HL-60/S4 treated with phorbol 12-myristate 13-acetate at 8.2 ng/mL for 4 days and 3 days (cell line): ENCODE measurements around the gene NKX1-2.

Experiments
- in situ Hi-C: fragments of 300-500 bp; cut with MboI; formaldehyde crosslinking; loops from 2 replicates; pipeline ENCODE4 v1.15.0; 2022; ENCODE audit warnings: low sequenced_read_pairs

Gene NKX1-2

DNA sequence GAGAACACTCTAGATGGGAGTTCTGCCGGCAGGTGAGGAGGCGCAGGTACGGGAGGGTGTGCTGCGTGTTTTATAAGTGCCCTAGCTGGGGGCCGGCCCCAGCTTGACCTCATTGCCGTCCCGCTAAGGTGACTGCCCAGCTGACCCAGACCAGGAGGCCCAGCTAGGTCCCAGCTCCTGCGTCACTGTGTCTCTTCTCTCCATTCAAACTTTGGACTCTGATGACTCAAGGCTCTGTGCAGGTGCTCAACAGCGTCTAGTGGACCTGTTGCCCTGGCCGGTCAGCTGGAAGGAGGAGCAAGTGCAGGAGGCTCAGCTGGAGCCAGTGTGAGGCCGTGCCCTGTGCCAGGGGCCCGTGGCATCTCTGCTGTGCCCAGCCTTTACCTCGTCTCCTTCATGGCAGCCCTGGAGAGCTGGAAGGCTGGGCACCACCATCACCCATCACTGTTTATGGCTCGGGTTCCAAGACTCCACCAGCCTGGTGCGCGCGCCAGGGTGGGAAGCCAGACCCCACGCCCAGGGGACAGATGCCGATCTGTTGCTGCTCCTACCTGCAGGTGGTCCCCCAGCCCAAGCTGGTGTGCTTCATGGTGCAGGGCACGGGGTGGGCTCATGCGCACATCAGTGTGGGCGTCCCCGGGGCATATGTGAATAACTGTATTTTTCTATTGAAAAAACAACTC is 26.3 kb upstream of the NKX1-2 start:
- in situ Hi-C loops, result no loop called here

DNA sequence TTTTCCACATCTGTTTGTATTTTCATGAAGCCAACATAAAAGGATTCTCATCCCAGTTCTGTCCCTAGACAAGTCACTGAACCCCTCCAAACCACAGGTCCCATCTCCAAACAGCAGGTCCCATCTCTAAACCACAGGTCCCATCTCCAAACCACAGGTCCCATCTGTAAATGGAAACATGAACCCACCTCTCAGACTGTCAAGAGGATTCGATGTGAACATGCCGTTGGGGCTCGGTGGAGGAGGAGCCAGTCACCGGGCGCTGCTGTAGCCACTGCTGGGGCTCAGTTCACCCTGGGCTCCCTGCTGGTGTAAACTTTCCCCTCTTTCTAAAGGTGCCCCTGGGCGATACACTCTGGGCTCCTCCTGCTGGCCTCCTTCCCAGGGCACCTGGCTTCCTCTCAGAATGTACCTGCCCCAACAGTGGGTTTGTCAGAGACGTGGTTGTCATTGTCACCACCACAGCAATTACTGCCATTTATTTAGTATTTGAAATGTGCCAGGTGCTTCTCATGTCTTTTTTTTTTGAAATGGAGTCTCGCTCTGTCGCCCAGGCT is 24.8 kb upstream of the NKX1-2 start:
- in situ Hi-C loops, result no loop called here

DNA sequence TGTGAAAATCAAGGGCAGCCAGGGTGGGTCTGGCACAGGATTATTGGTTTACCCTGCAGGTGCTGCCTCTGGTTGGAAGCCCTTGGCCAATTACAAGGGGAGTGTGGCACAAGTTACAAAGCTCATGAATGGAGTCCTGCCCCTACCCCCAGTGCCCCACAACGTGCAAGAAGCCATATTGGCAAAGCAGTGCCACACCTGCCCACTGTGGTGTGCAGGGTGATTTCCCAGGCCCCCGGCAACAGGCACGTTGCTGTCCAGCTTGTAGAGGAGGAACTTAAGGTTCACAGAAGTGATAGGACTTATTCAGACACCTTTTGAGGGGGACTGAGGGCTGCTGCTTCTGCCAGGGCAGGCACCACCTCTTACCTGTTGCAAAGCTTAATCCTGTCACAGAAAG is 23.2 kb upstream of the NKX1-2 start:
- in situ Hi-C loops, result no loop called here

DNA sequence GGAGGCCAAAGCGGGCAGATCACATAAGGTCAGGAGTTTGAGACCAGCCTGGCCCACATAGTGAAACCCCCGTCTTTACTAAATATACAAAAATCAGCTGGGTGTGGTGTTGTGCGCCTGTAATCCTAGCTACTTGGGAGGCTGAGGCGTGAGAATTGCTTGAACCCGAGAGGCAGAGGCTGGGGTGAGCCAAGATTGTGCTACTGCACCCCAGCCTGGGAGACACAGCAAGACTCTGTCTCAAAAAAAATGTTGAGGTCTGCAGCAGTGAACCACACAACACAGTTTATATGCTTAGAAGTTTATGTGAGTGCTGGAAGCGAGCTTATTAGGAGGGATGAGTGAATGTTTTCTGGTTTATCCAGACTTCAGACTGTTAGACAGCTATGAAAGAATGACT is 22.2 kb upstream of the NKX1-2 start:
- in situ Hi-C loops, result no loop called here

DNA sequence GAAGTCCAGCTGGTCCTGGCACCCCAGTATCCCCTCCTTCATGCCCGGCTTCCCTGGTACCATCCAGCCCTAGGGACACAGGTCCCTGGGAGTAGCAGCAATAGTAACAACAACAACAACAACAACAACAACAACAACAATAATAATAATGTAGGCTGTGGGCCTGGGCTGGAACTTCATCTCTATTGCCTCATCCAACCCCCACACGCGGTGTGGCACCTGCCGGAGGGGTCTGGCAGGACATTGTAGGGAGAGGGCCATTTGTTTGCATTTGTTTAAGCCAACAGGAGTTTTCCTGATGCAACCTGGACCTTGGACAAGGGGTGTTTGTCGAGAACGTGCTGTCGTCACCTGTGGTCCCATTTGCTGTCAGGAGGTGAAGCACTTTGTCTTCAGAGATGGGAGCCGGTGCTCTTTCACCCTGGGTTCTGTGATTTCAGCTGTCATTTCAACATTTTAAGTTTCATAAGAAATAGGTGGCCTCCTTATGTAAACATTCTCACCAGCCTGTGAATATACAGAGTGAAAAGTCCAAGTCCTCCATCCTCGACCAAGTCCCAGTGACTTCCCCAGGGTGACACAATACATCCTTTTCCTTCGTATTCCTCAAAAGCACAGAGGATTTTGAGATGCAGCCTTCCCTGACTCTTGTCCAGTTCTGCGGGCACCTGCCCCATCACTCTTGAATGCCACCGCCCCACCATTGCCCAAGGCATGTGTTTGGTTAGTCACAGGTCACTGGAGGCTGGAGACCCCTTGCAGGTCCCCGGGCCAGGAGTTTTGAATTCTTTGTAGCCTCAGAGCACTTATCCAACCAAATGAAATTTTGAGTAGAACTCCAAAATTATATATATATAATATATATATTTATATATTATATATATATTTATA is 21.0 kb upstream of the NKX1-2 start:
- in situ Hi-C loops, result no loop called here

DNA sequence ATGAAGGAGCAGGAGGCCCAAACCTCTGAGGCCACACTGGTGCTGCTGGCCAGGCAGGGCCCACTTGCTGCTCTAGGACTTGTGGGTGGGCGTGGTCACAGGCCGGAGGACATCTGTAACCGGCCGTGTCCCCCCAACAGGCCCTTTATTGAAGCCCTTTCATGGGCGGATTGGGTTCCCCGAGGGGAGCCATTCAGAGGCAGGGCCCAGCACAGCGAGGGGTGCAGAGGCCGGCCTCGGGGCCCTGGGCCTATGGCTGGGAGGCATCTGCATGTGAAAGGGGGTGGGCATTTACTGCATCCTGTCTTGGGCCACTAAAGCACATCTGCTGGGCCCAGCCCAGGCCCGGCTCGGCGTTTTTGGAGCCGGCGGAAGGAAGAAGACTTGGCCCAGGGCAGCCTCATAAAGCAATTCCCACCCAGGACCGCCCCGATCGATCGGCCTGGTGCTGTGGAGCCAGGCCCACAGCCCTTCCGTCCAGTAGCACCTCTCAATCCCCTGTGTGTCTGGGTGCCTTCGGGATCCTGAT is 20.2 kb upstream of the NKX1-2 start:
- in situ Hi-C loops, result no loop called here

DNA sequence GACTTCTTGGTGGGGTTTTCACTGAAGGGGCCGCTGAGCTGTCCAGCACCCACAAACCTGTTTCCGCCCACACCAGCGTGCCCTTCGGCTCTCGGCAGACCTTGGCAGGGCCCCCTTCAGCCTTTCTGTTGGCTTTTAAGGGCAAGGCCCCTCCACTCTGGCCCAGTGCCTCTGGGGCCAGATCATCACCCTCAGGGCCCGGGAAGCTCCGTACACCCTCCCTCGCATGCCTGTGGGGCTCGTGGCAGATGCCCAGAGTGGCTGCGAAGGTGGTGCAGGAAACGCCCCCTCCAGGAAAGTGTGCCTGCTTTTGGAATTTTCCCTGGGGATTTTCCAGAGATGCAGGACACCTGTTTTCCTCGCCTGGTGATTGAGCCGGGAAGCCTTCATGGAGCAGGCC is 18.8 kb upstream of the NKX1-2 start:
- in situ Hi-C loops, result no loop called here

DNA sequence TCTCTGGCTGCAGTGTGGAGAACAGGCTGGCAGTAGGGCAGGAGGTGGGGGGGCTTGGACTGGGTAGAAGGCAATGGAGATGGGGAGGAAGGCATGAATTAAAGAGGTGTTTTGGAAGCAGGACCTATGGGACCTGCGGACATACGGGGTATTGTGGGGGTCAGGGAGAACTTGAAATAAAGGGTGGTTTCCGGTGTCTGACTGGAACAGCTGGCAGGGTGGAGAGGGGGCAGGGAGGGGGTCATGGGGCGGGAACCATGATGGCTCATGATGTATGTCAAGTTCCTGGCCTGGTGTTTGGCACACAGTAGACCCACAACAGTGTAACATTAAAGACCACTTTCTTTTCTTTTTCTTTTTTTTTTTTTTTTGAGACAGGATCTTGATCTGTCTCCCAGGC is 17.3 kb upstream of the NKX1-2 start:
- in situ Hi-C loops, result no loop called here

DNA sequence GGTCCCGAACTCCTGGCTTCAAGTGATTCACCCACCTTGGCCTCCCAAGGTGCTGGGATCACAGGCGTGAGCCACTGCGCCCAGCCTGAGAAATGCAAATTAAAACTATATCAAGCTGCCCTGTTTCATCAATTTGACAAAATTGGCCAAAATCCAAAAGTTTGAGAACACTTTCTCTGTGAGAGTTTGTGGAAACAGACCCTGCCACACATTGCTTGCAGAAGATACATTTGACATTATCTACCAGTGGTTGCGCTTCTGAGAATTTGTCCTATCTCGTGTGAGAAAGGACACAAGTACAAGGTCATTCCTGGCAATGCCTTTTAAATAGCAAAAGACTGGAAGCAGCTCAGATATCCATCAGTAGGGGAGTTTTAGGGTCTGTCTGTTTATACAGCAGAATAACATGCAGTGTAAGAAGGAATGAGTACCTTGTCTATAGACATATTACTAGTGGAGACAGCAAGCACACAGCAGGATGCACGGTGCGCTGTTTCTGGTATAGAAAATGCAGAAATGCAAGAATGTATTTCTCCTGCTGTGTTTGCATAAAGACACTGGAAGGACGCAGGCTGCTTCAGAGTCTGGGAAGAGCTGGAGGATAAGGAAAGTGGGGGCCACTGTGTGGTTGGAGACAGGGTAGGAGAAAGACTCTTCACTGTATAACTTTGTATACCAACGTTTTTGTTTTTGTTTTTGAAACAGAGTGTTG is 16.1 kb upstream of the NKX1-2 start:
- in situ Hi-C loops, result no loop called here

DNA sequence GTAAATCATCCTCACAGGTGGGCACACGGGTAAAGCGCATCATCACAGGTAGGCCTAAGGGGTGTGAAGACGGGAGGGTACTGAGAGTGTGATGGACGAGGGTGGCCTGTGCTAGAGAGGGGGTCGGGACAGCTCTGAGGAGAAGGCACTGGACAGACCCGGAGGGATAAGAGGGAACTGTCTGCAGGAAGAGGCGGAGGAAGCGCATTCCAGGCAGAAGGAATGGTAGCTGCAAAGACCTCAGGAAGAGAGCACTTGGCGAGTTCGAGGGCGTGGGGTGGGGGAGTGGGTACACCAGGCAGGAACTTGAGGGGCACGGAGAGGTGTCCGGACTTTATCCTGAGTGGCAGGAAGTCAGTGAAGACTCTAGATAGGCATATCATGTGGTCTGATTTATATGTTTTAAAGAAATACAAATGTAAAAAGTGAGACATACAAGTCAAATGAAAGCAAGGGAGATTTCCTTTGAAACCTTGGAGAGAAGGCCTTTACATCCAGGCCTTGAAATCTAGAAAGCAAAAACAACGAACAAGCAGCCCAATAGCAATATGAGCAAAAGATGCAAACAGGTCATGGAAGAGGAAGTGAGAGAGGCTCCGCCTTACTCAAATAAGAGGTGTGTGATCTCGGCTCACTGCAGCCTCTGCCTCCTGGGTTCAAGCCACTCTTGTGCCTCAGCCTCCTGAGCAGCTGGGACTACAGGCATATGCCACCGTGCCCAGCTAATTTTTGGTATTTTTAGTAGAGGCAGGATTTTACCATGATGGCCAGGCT is 15.4 kb upstream of the NKX1-2 start:
- in situ Hi-C loops, result no loop called here

DNA sequence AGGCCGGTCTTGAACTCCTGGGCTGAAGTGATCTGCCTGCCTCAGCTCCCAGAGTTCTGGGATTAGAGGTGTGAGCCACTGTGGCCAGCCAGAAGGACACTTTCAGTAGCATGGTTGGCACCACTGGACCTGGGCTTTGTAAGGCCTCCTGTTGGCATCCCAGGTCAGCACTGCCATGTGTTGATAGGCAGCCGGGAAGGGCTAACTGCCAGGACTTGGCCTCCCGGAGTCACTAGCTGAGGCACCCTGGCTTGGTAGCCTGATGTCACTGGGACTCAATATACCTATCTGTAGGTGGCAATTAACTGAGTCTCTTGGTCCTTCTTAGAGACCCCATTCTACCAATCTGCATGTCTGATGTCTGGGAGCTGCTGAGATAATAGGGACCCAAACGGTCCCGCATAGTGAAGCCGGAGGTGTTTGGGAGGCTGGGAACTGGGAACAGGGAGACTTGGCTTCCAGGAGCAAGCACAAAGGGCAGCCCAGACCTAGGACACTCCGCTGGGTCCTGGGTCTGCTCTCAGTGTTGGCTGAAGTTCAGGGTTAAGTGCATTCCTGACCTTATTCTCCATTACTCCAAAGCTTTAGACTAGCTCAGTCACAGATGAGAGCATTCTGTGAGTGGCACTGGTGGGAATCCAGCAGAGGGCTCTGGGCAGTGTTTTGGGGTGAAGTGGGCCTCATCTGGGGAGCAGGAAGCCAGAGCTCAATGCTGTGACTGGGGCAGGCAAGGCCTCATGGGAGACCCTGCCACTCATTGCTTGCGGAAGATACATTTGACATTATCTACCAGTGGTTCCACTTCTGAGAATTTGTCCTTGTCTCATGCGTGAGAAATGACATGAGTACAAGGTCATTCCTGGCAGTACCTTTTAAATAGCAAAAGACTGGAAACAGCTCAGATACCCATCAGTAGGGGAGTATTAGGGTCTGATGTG is 14.5 kb upstream of the NKX1-2 start:
- in situ Hi-C loops, result no loop called here

DNA sequence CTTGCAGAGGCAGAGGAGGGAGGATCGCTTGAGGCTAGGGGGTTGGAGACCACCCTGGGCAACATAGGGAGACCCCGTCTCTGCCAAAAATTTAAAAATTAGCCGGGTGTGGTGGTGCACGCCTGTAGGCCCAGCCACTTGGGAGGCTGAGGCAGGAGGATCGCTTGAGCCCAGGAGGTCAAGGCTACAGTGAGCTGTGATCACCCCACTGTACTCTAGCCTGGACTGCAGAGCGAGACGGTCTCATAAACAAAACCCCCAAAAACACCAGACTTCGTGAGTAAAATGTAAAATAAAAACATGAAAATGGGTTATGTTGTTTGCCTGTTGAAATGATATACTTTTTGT is 12.5 kb upstream of the NKX1-2 start:
- in situ Hi-C loops, result no loop called here

DNA sequence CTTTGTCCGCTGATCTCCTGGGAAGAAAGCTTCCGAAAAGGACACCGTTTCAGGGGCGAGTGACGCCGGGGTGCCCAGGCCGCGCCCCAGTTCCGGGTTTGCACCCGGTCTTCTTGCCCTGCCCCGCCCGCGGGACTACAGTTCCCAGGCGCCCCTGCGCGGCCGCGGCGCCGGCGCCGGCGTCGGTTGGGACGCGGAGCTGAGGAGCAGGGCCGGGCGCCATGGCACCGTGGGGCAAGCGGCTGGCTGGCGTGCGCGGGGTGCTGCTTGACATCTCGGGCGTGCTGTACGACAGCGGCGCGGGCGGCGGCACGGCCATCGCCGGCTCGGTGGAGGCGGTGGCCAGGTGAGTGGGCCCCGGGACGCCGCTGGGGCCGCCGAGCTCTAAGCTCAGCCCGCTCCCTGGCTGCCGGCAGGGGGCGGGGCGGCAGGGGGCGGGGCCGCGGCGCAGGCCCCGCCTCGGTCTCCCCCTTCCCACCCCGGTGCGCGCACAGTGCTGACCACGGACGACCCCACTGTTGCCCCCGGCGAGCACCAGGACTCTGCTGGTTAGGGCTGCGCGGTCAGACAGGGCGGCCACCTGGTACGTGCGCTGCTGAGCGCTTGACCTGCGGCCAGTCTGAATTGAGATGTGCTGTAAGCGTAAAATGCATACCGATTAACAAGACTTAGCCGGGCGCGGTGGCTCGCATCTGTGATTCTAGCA is 12.0 kb upstream of the NKX1-2 start, which contains the start of gene LHPP:
Gene LHPP, plus strand, starts transcription at position 182 of the 706 bp plus-strand sequence. Its CDS starts 40 bp downstream, at position 222.
- in situ Hi-C loops, result no loop called here

DNA sequence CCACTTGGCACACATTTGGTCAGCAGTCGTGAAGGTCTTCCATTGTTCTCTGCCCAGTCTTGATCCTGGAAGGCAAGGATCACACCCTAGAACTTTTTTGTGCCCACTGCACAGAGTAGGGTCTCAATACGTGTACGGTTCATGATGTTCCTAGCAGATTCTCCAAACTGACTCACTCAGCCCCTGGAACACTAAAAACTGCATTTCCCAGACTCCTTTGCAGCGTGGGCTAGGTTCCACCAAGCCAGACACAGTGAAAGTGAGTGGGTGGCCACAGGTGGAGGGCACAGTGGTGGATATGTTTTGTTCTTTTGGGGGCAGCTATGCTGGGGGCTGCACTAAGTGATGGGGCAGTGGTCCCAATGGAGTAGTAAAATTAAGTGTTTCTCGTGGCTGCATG is 10.3 kb upstream of the NKX1-2 start:
- in situ Hi-C loops, result no loop called here

DNA sequence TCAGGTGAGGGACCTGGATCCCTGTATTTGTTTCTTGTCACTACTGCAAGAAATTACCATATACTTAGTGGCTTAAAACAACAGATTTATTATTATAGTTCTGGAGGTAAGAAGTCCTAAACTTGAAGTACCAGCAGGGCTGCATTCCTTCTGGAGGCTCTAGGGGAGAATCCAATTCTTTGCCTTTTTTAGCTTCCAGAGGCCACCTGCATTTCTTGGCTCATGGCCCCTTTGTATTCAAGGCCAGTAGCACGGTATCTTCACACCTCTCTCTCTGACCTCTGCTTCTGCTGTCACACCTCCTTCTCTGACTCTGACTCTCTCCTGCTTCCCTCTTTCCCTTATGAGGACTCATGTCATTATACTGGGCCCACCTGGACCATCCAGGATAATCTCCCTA is 9.6 kb upstream of the NKX1-2 start:
- in situ Hi-C loops, result no loop called here

DNA sequence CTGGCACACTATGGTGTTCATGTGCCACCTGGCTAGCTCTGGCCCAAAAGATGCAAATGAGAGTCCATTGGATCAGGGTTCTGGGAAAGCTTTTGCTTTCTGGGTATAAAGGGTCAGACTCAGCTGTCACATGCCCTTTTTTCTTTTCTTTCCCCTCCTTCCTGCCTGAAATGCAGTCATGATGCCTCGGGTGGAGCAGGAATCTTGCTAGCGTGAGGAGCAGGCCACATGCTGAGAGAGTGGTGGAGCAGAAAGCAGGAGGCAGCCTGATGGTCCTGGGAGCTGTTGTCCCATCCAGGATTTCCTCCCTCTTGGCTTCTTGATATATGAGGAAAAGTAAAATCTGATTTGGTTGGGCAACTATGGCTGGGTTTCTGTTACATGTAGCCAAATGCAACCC is 9.1 kb upstream of the NKX1-2 start:
- in situ Hi-C loops, result no loop called here

DNA sequence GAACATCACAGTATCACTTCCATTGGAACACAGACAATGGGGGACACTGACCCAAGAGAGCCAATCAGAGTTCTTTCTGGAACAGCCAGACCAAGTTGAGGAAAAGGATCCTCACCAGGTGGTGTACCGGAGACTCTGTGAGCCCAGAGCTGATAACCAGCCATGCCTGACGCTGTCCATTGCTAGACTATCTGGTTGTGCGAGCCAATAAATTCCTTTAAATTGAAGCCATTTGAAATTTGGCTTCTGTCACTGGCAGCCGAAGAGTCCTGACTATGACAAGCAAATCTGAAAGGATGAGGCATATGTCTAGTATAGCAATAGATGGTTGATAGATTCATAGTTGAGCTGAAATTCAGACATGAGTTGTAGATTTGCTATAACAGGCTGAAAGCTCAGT is 8.6 kb upstream of the NKX1-2 start:
- in situ Hi-C loops, result no loop called here

DNA sequence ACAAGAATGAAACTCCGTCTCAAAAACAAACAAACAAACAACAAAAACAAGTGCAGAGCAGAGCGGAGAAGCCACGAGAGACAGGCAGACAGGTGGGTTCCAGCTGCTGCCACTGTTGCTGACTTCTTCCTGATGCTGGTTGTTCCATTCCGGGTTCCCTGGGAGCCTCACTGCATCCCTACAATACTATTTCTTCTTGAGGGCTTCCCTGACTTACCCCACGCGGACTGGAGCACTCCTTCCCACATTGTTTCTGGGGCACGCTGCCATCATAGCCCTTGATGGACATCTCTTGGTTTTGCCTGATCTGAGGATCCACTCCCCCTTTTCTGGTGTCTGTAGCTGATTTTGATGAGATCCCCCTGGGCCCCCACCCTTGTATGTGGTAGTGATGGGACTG is 5.6 kb upstream of the NKX1-2 start:
- in situ Hi-C loops, result no loop called here
